Fibroblast of lung (primary cell): Measurements from ENCODE around the gene GNG12. TPM values are rescaled to one million over a fixed set of nuclear protein-coding genes. Genes with fewer than 3 reads are reported as not detected.

ENCODE experiments used
- DNase-seq, 2 donors: peaks; one replicate each; pipeline versions ENCODE4 v3.0.0 to v3.0.0-alpha.2; 2010; ENCODE audit warnings: low read depth in 2 of 2
- H2AFZ ChIP-seq: 2 replicates; pipeline ENCODE4 v1.5.1; 2012; ENCODE audit warnings: low read length, control low read depth, inconsistent platforms
- H3K27ac ChIP-seq: 2 replicates; pipeline ENCODE4 v1.5.1; 2011; ENCODE audit warnings: low read length, control low read depth; ENCODE audit not compliant: insufficient read depth
- H3K27me3 ChIP-seq: 2 replicates; pipeline ENCODE4 v1.5.1; 2011; ENCODE audit warnings: mild to moderate bottlenecking, low read length; ENCODE audit not compliant: control insufficient read depth, insufficient read depth
- H3K36me3 ChIP-seq: 2 replicates; pipeline ENCODE4 v1.5.1; 2011; ENCODE audit warnings: low read length; ENCODE audit not compliant: control insufficient read depth, insufficient read depth
- H3K4me1 ChIP-seq: 2 replicates; pipeline ENCODE4 v1.5.1; 2011; ENCODE audit warnings: low read length; ENCODE audit not compliant: control insufficient read depth, insufficient read depth; ENCODE audit errors: extremely low read depth
- H3K4me2 ChIP-seq: 2 replicates; pipeline ENCODE4 v1.5.1; 2011; ENCODE audit warnings: low read length, control low read depth; ENCODE audit not compliant: insufficient read depth; ENCODE audit errors: extremely low read depth
- H3K4me3 ChIP-seq, 4 experiments: fragments of 200-600 bp in 1 of 4; sonication (generic) in 1 of 4; replicated peaks in 1 of 4; 2 replicates each; pipeline ENCODE4 v1.5.1; 2011 to 2016; ENCODE audit warnings: low read length in 4 of 4, low read depth in 3 of 4, mild to moderate bottlenecking in 3 of 4, control low read depth in 2 of 4, inconsistent platforms in 1 of 4, mixed read lengths in 1 of 4; ENCODE audit not compliant: insufficient read depth in 1 of 4; ENCODE audit errors: control extremely low read depth in 1 of 4
- H3K79me2 ChIP-seq: 2 replicates; pipeline ENCODE4 v1.5.1; 2012; ENCODE audit warnings: mild to moderate bottlenecking, low read length, inconsistent platforms; ENCODE audit not compliant: control insufficient read depth, insufficient read depth
- H3K9ac ChIP-seq: 2 replicates; pipeline ENCODE4 v1.5.1; 2011; ENCODE audit warnings: mild to moderate bottlenecking, low read length, control low read depth; ENCODE audit not compliant: insufficient read depth
- H3K9me3 ChIP-seq: 2 replicates; pipeline ENCODE4 v1.5.1; 2012; ENCODE audit warnings: low read depth, low read length; ENCODE audit not compliant: control insufficient read depth, insufficient read depth
- H4K20me1 ChIP-seq: 2 replicates; pipeline ENCODE4 v1.5.1; 2011; ENCODE audit warnings: low read length; ENCODE audit not compliant: control insufficient read depth, insufficient read depth; ENCODE audit errors: extremely low read depth
- CTCF ChIP-seq, 2 donors: IDR thresholded peaks in 1 of 2; conservative IDR thresholded peaks in 1 of 2; 1 replicate in 1 of 2; 2 replicates in 1 of 2; pipeline ENCODE4 v1.5.1; 2011 to 2012; ENCODE audit warnings: low read length in 2 of 2, control low read depth in 1 of 2, inconsistent platforms in 1 of 2, low read depth in 1 of 2, mild to moderate bottlenecking in 1 of 2
- EZH2 ChIP-seq: IDR thresholded peaks from 2 replicates; pipeline ENCODE4 v1.5.1; 2012; ENCODE audit warnings: low read length, control low read depth, mild to moderate bottlenecking; ENCODE audit errors: missing control alignments
- polyA plus RNA-seq, 2 donors: library from polyadenylated mRNA; depleted of rRNA in 1 of 2; stranded (reverse) in 1 of 2; unstranded in 1 of 2; fragments of >200 nt; gene quantifications; 2 replicates each; pipeline ENCODE4 v1.2.1, GENCODE V29; 2011 to 2012; ENCODE audit warnings: missing spikeins in 1 of 2
- total RNA-seq: library from RNA; depleted of rRNA; stranded (reverse); fragments of >200 nt; gene quantifications from 2 replicates; pipeline ENCODE4 v1.2.1, GENCODE V29; 2014

Gene GNG12
- total and polyA plus RNA-seq, 2 donors (not counting 1 experiment from before 2014, with no cell fraction given) = 127 to 241 TPM

GRCh38 chr1:67843331-67843730, 10.1 kb upstream of the GNG12 start:
- Histone ChIP-seq H3K9ac (no peak overlapping the region), H2AFZ (no peak overlapping the region), H3K79me2 (no peaks in the 10 kb centered on the region), H3K27me3 (no peaks in the 10 kb centered on the region), H3K4me2 (no peak overlapping the region), H3K9me3 (no peaks in the 10 kb centered on the region), H3K4me1 (peaks cover 8% of the 10 kb centered on the region), H3K27ac (no peak overlapping the region), H3K36me3 (no peaks in the 10 kb centered on the region), H4K20me1 (no peaks in the 10 kb centered on the region), H3K4me3 (no peak overlapping the region)
- DNase-seq = peak; percentile 27 to 73
- TF ChIP-seq CTCF (conservative IDR thresholded peaks at IDR 0.05 in 1 of 2, IDR thresholded peaks at IDR 0.05 in 1 of 2; ENCODE audit: low read depth in 1 of 2, low read length in 2 of 2) (no peak), EZH2 (no peak)

DNA sequence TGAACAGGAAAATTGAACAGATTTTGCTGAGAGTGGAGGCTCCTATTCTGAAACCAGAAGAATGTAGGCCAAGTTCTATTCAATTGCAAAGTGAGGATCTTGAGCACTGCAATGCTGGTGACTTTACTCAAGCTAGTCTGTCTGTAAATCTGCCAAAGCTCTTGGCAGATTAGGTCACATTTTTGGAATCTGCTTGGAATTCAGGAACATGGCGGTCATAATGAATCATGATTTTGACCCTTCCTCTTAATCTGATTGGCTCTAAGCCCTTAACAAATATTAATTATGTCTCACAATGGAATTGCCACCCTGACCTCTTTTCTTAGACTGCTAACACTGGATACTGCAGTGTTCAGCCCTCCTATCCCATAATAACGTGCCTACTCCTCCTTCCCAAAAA, 7.2 kb upstream of the GNG12 start:
- H3K27me3 ChIP-seq = no peaks in the 10 kb centered on the region
- no peak overlapping the region for H2AFZ ChIP-seq

DNA sequence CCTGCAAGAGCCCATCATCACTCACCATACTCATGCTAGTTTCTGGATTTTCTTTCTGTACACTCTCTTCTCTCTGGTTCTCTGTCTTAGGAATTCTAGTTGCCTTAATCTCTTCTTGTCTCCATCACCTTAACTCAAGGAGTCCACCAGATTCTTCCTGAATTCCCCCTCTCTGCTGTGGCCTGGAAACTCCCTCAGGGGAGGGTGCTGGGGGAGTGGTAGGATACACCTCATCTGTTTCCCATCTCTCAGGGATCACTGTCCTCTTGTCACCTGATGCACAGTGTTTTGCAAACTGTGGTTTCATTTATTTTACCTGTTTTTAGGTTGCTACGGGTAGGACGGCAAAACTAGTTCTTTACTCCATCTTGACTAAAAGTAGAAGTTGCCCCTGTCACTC, 6.6 kb upstream of the GNG12 start:
- Histone ChIP-seq H3K27ac (no peak overlapping the region), H3K4me2 (peak overlapping the region; percentile 13), H3K27me3 (no peaks in the 10 kb centered on the region), H3K9me3 (no peaks in the 10 kb centered on the region), H3K4me1 (peaks cover 8% of the 10 kb centered on the region), H3K79me2 (no peaks in the 10 kb centered on the region), H2AFZ (no peak overlapping the region), H3K36me3 (no peaks in the 10 kb centered on the region), H3K9ac (no peak overlapping the region), H4K20me1 (no peaks in the 10 kb centered on the region), H3K4me3 (no peak overlapping the region)
- no peak for DNase-seq
- TF ChIP-seq EZH2 (no peak), CTCF (conservative IDR thresholded peaks at IDR 0.05 in 1 of 2, IDR thresholded peaks at IDR 0.05 in 1 of 2; ENCODE audit: low read depth in 1 of 2, low read length in 2 of 2) (no peak)

More for the DNA sequence above, 7.2 kb upstream of the GNG12 start:
- no peak overlapping the region for H3K4me3 ChIP-seq
- H3K4me2 ChIP-seq = no peak overlapping the region
- TF ChIP-seq CTCF (conservative IDR thresholded peaks at IDR 0.05 in 1 of 2, IDR thresholded peaks at IDR 0.05 in 1 of 2; ENCODE audit: low read depth in 1 of 2, low read length in 2 of 2) = no peak
- no peaks in the 10 kb centered on the region for H3K9me3 ChIP-seq
- no peak overlapping the region for H3K9ac ChIP-seq
- no peaks in the 10 kb centered on the region for H3K79me2 ChIP-seq
- H3K27ac ChIP-seq = no peak overlapping the region
- peaks cover 8% of the 10 kb centered on the region for H3K4me1 ChIP-seq
- no peaks in the 10 kb centered on the region for H3K36me3 ChIP-seq
- DNase-seq = peak; percentile 94 to 98
- no peaks in the 10 kb centered on the region for H4K20me1 ChIP-seq
